RWPE1 (cell line): Measurements from ENCODE around the gene SCGB1C1.
A peak's percentile ranks its signal among the peaks of the same experiment; 100 is the strongest.
"Not testable (repeated sequence)": the region's sequence is repeated elsewhere in the genome, so short reads cannot be mapped to it uniquely, and the experiment has no call there.

ENCODE experiments used
- CTCF ChIA-PET: fragments of 350-600 bp; sonication (Branson Sonifier 250); formaldehyde crosslinking; extraction: SDS; loops from one replicate; lab custom pipeline; 2021; lab: Yijun Ruan, JAX
- POLR2A ChIA-PET: fragments of 400-600 bp; formaldehyde crosslinking; extraction: SDS; loops from one replicate; lab custom pipeline; 2020; ENCODE audit warnings: antibody characterized with exemption; ENCODE audit not compliant: low non-redundant PET; lab: Yijun Ruan, JAX
- DNase-seq: peaks from one replicate; pipeline ENCODE4 v3.0.0; 2012; ENCODE audit warnings: low spot score
- H3K27ac ChIP-seq: fragments of 450-650 bp; 2 replicates; pipeline ENCODE4 v1.5.1; 2017
- TF ChIP-seq, protein P1 (sequence below): fragments of 450-650 bp; conservative IDR thresholded peaks from 2 replicates; pipeline ENCODE4 v1.5.1; 2017; ENCODE audit warnings: low read depth, mild to moderate bottlenecking

SCGB1C1 gene

DNA sequence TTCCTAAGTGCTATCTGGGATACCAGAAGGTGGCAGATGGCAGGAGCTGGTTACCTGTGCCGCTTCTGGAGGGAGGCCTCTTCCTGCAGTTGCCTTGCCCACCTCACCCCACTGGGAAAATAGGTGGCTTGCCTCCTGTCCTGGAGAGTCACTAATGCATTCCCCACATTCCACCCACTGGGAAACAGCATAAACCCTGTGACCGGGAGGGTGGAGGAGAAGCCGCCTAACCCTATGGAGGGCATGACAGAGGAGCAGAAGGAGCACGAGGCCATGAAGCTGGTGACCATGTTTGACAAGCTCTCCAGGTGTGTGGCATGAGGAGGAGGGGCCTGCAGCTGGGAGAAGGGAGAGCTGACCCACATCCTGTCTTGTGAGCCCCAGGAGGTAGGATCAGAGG is 20.2 kb downstream of the SCGB1C1 start:
- CTCF ChIA-PET: interaction anchor here (1.0 kb wide), 1 partner anchor 37 kb away, joined by 3 read pairs; no protein-coding TSS in a partner anchor
- POLR2A ChIA-PET: no interaction called here
- no peak for DNase-seq
- TF ChIP-seq, protein P1, sequence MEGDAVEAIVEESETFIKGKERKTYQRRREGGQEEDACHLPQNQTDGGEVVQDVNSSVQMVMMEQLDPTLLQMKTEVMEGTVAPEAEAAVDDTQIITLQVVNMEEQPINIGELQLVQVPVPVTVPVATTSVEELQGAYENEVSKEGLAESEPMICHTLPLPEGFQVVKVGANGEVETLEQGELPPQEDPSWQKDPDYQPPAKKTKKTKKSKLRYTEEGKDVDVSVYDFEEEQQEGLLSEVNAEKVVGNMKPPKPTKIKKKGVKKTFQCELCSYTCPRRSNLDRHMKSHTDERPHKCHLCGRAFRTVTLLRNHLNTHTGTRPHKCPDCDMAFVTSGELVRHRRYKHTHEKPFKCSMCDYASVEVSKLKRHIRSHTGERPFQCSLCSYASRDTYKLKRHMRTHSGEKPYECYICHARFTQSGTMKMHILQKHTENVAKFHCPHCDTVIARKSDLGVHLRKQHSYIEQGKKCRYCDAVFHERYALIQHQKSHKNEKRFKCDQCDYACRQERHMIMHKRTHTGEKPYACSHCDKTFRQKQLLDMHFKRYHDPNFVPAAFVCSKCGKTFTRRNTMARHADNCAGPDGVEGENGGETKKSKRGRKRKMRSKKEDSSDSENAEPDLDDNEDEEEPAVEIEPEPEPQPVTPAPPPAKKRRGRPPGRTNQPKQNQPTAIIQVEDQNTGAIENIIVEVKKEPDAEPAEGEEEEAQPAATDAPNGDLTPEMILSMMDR: no peak
- peak overlapping the region; percentile 62 for H3K27ac ChIP-seq

DNA sequence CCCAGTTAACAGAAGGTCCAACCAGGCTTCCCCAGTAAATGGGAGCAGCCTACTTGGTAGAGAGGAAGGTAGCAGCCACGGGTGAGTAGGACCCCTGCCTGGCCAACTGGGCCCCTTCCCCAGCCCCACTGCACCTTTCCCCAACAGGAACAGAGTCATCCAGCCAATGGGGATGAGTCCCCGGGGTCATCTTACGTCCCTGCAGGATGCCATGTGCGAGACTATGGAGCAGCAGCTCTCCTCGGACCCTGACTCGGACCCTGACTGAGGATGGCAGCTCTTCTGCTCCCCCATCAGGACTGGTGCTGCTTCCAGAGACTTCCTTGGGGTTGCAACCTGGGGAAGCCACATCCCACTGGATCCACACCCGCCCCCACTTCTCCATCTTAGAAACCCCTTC is 21.2 kb downstream of the SCGB1C1 start:
- CTCF ChIA-PET: interaction anchor here (0.6 to 1.0 kb wide), 2 partner anchors 36 to 1480 kb away, joined by 3 read pairs; no protein-coding TSS in a partner anchor
- peak overlapping the region; percentile 62 for H3K27ac ChIP-seq
- POLR2A ChIA-PET: no interaction called here
- DNase-seq: no peak
- TF ChIP-seq, protein P1: no peak

DNA sequence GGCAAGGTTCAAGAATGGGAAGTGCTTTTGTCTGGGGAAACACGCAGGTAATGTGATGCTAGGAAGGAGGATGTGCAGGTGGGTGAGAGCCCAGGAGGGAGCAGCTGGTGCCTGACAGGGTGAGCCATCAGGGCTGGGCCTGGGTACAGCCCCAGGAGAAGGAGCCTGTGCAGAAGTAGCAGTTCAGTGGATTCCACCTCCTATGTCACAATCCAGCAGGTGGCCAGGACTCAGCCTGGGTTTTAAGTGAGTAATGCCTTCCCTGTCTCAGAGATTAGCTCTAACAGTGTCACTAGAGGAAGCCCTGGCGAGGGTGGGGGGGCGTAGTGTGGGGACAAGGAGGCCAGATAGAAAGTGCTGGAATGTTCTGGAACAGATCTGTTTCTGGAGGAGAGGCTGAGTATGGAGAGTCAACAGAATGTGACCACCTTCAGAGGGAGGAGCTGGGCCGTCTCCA is 22.7 kb downstream of the SCGB1C1 start:
- CTCF ChIA-PET: interaction anchor here (0.7 kb wide), 1 partner anchor 9 kb away, joined by 3 read pairs; no protein-coding TSS in a partner anchor

DNA sequence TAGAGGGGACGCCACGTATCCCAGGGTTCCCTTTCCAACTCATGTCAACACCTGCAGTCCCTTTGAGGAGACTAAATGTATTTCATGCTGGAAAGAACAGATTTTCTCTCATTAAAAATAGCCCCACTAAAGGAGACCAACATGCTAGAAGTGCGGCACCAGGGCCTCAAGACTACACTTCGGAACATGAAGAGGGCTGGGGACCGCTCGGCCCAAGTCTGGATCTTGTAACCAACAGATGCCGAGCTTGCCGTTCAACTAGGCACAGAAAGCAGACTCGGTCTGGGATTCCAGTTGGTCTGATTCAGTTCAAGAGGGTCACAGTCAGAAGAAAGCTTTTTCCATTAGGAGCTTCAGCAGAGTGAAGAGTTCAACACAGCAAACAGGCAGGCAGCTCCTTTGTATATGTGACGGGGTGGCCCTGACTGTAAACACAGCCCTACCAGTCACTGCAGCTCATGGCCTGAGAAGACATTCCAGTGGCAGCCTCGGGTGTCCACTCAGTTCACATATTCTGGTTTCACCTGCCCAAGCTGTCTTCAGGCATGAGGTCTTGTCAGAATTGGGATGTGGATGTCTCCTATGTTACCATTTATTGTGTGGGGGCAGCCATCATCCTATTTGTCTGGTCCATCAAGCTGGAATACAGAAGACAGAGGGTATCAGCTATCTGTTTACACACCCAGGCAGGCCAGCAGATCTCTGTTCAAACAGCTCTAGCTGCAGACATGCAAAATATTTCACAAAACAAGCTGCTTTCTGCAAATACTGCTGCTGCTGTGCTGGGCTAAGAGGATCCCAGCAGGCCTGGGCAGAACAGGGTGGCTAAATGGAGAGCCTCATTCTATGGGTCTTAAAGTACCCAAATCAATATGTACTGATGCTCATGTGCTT is 23.4 kb downstream of the SCGB1C1 start:
- no peak for DNase-seq
- CTCF ChIA-PET: no interaction called here
- peak overlapping the region; percentile 62 for H3K27ac ChIP-seq
- TF ChIP-seq, protein P1: no peak
- POLR2A ChIA-PET: interaction anchor here (0.6 to 0.8 kb wide), 3 partner anchors 9 to 146 kb away, joined by 3 read pairs; partner anchors contain the start of genes BET1L and RIC8A

More for the DNA sequence above, 22.7 kb downstream of the SCGB1C1 start:
- peak overlapping the region; percentile 62 for H3K27ac ChIP-seq
- TF ChIP-seq, protein P1: no peak
- POLR2A ChIA-PET: interaction anchor here (0.6 kb wide), 2 partner anchors 8 to 146 kb away, joined by 3 read pairs; partner anchors contain the start of genes BET1L and RIC8A
- no peak for DNase-seq

DNA sequence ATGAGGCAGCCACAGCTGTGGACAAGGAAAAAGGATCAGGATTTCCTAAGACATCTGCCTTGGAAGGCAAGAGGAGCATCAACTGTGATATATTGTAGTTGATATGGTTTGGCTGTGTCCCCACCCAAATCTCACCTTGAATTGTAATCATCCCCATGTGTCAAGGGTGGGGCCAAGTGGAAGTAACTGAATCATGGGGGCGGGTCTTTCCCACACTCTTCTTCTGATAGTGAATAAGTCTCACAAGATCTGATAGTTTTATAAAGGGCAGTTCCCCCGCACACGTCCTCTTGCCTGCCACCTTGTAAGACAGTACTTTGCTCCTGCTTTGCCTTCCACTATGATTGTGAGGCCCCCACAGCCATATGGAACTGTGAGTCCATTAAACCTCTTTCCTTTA is 24.8 kb downstream of the SCGB1C1 start:
- ChIA-PET POLR2A (interaction anchor here (0.6 kb wide), 1 partner anchor 199 kb away, joined by 5 read pairs; no protein-coding TSS in a partner anchor), CTCF (no interaction called here)
- H3K27ac ChIP-seq: peak overlapping the region; percentile 62
- TF ChIP-seq, protein P1: no peak
- DNase-seq: no peak

DNA sequence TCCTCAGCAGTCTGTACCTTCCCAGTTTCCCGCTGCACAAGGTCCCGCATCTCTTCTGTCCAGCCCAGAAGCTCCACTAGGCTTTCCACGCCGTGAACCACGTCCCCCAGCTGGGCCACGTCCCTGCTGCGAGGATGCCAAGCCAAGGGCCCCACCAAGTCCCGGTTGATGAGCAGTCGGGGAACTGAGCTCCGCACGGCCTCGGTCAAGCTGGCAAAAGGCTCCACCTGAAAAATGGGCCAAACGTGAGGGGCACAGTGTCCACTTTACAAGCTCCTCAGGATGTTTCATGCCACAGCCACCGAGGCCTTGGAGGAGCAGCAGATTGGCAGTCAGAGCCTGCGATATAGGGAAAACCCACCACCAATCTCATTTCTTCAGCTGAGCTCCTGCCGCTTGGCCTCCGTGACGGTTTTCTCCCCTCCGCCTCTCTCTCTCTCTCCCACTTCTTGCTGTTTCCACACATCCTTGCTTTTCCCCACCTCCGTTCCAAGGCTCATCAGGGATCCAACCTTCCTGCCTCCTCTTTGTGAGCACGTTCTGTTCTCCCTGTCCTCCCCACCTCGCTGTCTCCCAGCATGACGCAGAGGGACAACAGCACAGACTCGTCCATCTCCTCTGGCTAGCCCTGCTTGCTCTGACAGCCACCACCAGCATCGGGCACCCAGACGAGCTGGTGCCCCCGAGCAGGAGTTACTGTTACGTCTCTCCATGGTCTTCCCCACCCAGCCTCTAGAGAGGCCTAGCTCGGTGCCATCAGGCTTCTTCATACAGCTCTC is 26.1 kb downstream of the SCGB1C1 start:
- CTCF ChIA-PET: no interaction called here
- H3K27ac ChIP-seq: no peak overlapping the region
- TF ChIP-seq, protein P1: no peak
- POLR2A ChIA-PET: no interaction called here
- DNase-seq: no peak

DNA sequence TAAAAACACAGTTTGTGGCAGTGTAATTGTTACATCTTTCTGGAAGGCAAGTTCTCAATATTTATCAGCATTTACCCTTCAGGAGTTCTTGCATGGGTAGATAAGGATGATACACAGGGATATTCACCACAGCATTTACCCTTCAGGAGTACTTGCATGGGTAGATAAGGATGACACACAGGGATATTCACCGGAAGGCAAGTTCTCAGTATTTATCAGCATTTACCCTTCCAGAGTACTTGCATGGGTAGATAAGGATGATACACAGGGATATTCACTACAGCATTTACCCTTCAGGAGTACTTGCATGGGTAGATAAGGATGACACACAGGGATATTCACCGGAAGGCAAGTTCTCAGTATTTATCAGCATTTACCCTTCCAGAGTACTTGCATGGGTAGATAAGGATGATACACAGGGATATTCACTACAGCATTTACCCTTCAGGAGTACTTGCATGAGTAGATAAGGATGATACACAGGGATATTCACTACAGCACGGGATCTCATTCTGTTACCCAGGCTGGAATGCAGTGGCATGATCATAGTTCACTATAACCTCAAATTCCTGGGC is 27.9 kb downstream of the SCGB1C1 start:
- H3K27ac ChIP-seq, CTCF ChIA-PET, POLR2A ChIA-PET, DNase-seq: not testable (repeated sequence)
